GM12864 (cell line): Measurements from ENCODE around the gene BRI3.

Source experiments
- DNase-seq: peaks from one replicate; pipeline ENCODE4 v3.0.0-alpha.2; 2011; ENCODE audit warnings: low read depth
- H3K4me3 ChIP-seq: 2 replicates; pipeline ENCODE4 v1.5.1; 2011; ENCODE audit warnings: mild to moderate bottlenecking, low read depth, low read length, control low read depth
- CTCF ChIP-seq: IDR thresholded peaks from 2 replicates; pipeline ENCODE4 v1.5.1; 2011; ENCODE audit warnings: low read depth, mild to moderate bottlenecking, moderate library complexity, low read length, control low read depth, inconsistent platforms; ENCODE audit errors: missing control alignments

BRI3 gene

GRCh38 chr7:98321301-98321700 is 39.8 kb downstream of the BRI3 start:
- H3K4me3 ChIP-seq: no peak overlapping the region
- no peak for DNase-seq
- no peak for TF ChIP-seq CTCF

- no peak for TF ChIP-seq CTCF
These were observed 41.1 kb downstream of the BRI3 start for GRCh38 chr7:98322331-98323270.

GRCh38 chr7:98323597-98324322 is 42.3 kb downstream of the BRI3 start:
- TF ChIP-seq CTCF: no peak
- no peak overlapping the region for H3K4me3 ChIP-seq
- no peak for DNase-seq

More at GRCh38 chr7:98322331-98323270, 41.1 kb downstream of the BRI3 start:
- H3K4me3 ChIP-seq: no peak overlapping the region
- no peak for DNase-seq

DNA sequence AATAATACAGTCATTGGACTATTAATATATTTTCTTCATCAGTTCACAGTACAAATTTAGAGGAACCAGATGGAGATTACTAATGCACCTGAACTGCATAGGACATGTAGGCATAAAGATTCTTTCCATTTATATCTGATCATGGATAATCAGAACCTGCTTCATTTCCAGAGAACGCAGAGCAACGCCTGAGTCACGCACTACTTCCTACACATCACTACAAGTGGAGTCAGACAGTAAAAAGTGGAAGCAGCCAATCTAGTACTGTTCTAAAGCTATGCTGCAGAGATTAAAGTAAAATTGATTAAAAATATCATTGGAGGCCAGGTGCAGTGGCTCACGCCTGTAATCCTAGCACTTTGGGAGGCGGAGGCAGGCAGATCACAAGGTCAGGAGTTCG is 43.3 kb downstream of the BRI3 start:
- no peak for TF ChIP-seq CTCF
- DNase-seq: no peak
- no peak overlapping the region for H3K4me3 ChIP-seq

- H3K4me3 ChIP-seq: no peak overlapping the region
- no peak for TF ChIP-seq CTCF
- DNase-seq: no peak
These were observed 47.8 kb downstream of the BRI3 start for GRCh38 chr7:98329100-98329790.

- TF ChIP-seq CTCF: no peak
- DNase-seq: no peak
- H3K4me3 ChIP-seq: no peak overlapping the region
These were observed 48.4 kb downstream of the BRI3 start for GRCh38 chr7:98329791-98330373.
